Measurements from ENCODE around the gene BID.

DNA sequence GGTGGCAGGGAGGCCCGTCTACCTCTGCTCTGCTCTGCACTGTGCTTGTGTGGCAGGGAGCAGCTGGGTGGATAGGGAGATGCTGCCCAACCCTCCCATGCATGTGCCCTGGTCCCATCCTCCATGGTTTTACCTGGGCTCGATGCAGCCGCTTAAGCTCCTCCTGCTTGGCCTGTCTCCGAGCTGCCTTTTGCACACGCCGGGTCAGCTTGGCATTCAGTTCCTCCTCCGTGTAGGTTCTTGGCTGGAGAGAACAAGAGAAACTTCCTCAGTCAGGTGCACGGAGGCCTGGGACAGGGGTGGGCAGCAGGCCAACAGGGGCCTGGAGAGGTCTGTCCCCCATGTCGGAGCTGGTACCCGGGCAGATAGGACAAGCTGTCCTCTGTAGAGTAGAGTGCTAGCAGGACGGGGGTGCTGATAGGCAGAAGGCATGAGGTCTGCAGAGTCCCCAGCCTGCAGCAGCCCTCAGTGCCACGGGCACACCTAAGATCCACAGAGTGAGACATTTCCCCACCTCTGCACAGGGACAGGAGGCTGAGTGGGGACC, 36.4 kb upstream of the BID start:
- TF ChIP-seq, protein P1, sequence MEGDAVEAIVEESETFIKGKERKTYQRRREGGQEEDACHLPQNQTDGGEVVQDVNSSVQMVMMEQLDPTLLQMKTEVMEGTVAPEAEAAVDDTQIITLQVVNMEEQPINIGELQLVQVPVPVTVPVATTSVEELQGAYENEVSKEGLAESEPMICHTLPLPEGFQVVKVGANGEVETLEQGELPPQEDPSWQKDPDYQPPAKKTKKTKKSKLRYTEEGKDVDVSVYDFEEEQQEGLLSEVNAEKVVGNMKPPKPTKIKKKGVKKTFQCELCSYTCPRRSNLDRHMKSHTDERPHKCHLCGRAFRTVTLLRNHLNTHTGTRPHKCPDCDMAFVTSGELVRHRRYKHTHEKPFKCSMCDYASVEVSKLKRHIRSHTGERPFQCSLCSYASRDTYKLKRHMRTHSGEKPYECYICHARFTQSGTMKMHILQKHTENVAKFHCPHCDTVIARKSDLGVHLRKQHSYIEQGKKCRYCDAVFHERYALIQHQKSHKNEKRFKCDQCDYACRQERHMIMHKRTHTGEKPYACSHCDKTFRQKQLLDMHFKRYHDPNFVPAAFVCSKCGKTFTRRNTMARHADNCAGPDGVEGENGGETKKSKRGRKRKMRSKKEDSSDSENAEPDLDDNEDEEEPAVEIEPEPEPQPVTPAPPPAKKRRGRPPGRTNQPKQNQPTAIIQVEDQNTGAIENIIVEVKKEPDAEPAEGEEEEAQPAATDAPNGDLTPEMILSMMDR (IDR thresholded peaks at IDR 0.05; ENCODE audit: insufficient read depth, low read depth, low read length): no peak
- no peak for TF ChIP-seq EZH2 (IDR thresholded peaks at IDR 0.05; ENCODE audit: insufficient read depth, low read length)
